ENCODE measurements around the gene TMEM54.
"Not testable (repeated sequence)": the region's sequence is repeated elsewhere in the genome, so short reads cannot be mapped to it uniquely, and the experiment has no call there.

The TMEM54 gene

GRCh38 chr1:32919811-32920733 is 18.9 kb upstream of the TMEM54 start:
- no peak for DNase-seq (ENCODE audit: low read depth in 2 of 3, low spot score in 2 of 3)

GRCh38 chr1:32918179-32918578 is 17.0 kb upstream of the TMEM54 start:
- no peak for DNase-seq (ENCODE audit: low read depth in 2 of 3, low spot score in 2 of 3)

- DNase-seq (ENCODE audit: low read depth in 2 of 3, low spot score in 2 of 3): no peak
Observed at GRCh38 chr1:32917521-32917920, 16.3 kb upstream of the TMEM54 start.

GRCh38 chr1:32915766-32916706 is 14.8 kb upstream of the TMEM54 start:
- no peak for DNase-seq (ENCODE audit: low read depth in 2 of 3, low spot score in 2 of 3)

- DNase-seq (ENCODE audit: low read depth in 2 of 3, low spot score in 2 of 3): no peak
Observed at GRCh38 chr1:32910319-32910718, 9.1 kb upstream of the TMEM54 start.

GRCh38 chr1:32907435-32907834 is 6.2 kb upstream of the TMEM54 start:
- DNase-seq (ENCODE audit: low read depth in 2 of 3, low spot score in 2 of 3): no peak

- no peak for DNase-seq (ENCODE audit: low read depth in 2 of 3, low spot score in 2 of 3)
Observed at GRCh38 chr1:32906654-32907053, 5.5 kb upstream of the TMEM54 start.

GRCh38 chr1:32905588-32905987 is 4.4 kb upstream of the TMEM54 start:
- not testable (repeated sequence) for DNase-seq (ENCODE audit: low read depth in 2 of 3, low spot score in 2 of 3)

GRCh38 chr1:32904797-32905196 is 3.6 kb upstream of the TMEM54 start:
- DNase-seq (ENCODE audit: low read depth in 2 of 3, low spot score in 2 of 3): no peak

- DNase-seq (ENCODE audit: low read depth in 2 of 3, low spot score in 2 of 3): no peak
Observed at GRCh38 chr1:32903991-32904785, 3.0 kb upstream of the TMEM54 start.

- no peak for DNase-seq (ENCODE audit: low read depth in 2 of 3, low spot score in 2 of 3)
Observed at GRCh38 chr1:32902535-32902920, 1.3 kb upstream of the TMEM54 start.

- DNase-seq (ENCODE audit: low read depth in 2 of 3, low spot score in 2 of 3): no peak
Observed at GRCh38 chr1:32901823-32902534, 790 bp upstream of the TMEM54 start.

GRCh38 chr1:32900371-32900955 is 726 bp downstream of the TMEM54 start:
- no peak for DNase-seq (ENCODE audit: low read depth in 2 of 3, low spot score in 2 of 3)

- DNase-seq (ENCODE audit: low read depth in 2 of 3, low spot score in 2 of 3): no peak
Observed at GRCh38 chr1:32899586-32900296, 1.4 kb downstream of the TMEM54 start.

- no peak for DNase-seq (ENCODE audit: low read depth in 2 of 3, low spot score in 2 of 3)
Observed at GRCh38 chr1:32898958-32899357, 2.2 kb downstream of the TMEM54 start.

- DNase-seq (ENCODE audit: low read depth in 2 of 3, low spot score in 2 of 3): no peak
Observed at GRCh38 chr1:32898056-32898455, 3.1 kb downstream of the TMEM54 start.

- no peak for DNase-seq (ENCODE audit: low read depth in 2 of 3, low spot score in 2 of 3)
Observed at GRCh38 chr1:32897082-32898049, 3.8 kb downstream of the TMEM54 start.

GRCh38 chr1:32896451-32896850 is 4.7 kb downstream of the TMEM54 start:
- DNase-seq (ENCODE audit: low read depth in 2 of 3, low spot score in 2 of 3): no peak

Data from activated CD8-positive, alpha-beta memory T cell treated with anti-CD3 and anti-CD28 coated beads for 48 hours (primary cell).